Panc1 (cell line): Measurements from ENCODE around the gene FZR1. TPM values are rescaled to one million over a fixed set of nuclear protein-coding genes. Genes with fewer than 3 reads are reported as not detected.

Source experiments
- ATAC-seq: fragments of 200-7000 bp; cut with Tn5 transposase; 2 replicates; pipeline ENCODE4 v1.9.1; 2020; ENCODE audit warnings: mild to moderate bottlenecking, moderate library complexity
- BruUV-seq: library from RNA; stranded (reverse); fragments of 400-500 nt; replicated peaks from 2 replicates; lab custom pipeline; 2021; lab: Mats Ljungman, UMichigan
- CTCF ChIA-PET: fragments of 300-600 bp; sonication (Branson Sonifier 250); formaldehyde crosslinking; loops from one replicate; lab custom pipeline; 2022; ENCODE audit warnings: antibody characterized with exemption; lab: Charles Lee
- POLR2A ChIA-PET: fragments of 300-600 bp; sonication (Branson Sonifier 250); formaldehyde crosslinking; loops from one replicate; lab custom pipeline; 2022; ENCODE audit warnings: antibody characterized with exemption; lab: Charles Lee
- DNase-seq: peaks from one replicate; pipeline ENCODE4 v3.0.0-alpha.2; 2010; ENCODE audit warnings: low read depth, low spot score
- H3K27ac ChIP-seq: 2 replicates; pipeline ENCODE4 v1.5.1; 2011; ENCODE audit warnings: mild to moderate bottlenecking, low read length, inconsistent platforms
- H3K27me3 ChIP-seq: fragments of 200-500 bp; sonication (Bioruptor generic); 2 replicates; pipeline ENCODE4 v1.6.0; 2014; ENCODE audit warnings: low read length, inconsistent platforms; ENCODE audit not compliant: control insufficient read depth, insufficient read depth
- H3K36me3 ChIP-seq: fragments of 200-500 bp; sonication (Bioruptor generic); 2 replicates; pipeline ENCODE4 v1.5.1; 2014; ENCODE audit warnings: inconsistent platforms, mild to moderate bottlenecking, low read length, moderate library complexity; ENCODE audit not compliant: control insufficient read depth, insufficient read depth
- H3K4me1 ChIP-seq: 2 replicates; pipeline ENCODE4 v1.5.1; 2011; ENCODE audit warnings: inconsistent platforms, mild to moderate bottlenecking, low read length, moderate library complexity; ENCODE audit not compliant: control insufficient read depth, insufficient read depth
- H3K4me3 ChIP-seq, 2 experiments: 2 replicates each; pipeline ENCODE4 v1.5.1; 2011 to 2012; ENCODE audit warnings: low read depth in 2 of 2, low read length in 2 of 2, mild to moderate bottlenecking in 2 of 2, inconsistent platforms in 1 of 2, moderate library complexity in 1 of 2
- H3K9me3 ChIP-seq: fragments of 200-500 bp; sonication (Bioruptor generic); 2 replicates; pipeline ENCODE4 v1.5.1; 2014; ENCODE audit warnings: low read depth, mild to moderate bottlenecking, inconsistent platforms, low read length, moderate library complexity; ENCODE audit not compliant: control insufficient read depth, insufficient read depth
- CTCF ChIP-seq: fragments of 450-650 bp; IDR thresholded peaks from 2 replicates; pipeline ENCODE4 v1.5.1; 2017; ENCODE audit warnings: mild to moderate bottlenecking
- POLR2AphosphoS5 ChIP-seq: IDR thresholded peaks from 2 replicates; pipeline ENCODE4 v1.6.1; 2012; ENCODE audit warnings: mild to moderate bottlenecking, low read depth, low read length, moderate library complexity
- REST ChIP-seq, 2 experiments: IDR thresholded peaks; 2 replicates each; pipeline ENCODE4 v1.6.1; 2011 to 2012; ENCODE audit warnings: low read depth in 2 of 2, control low read depth in 1 of 2, low read length in 1 of 2, mild to moderate bottlenecking in 1 of 2, moderate library complexity in 1 of 2; ENCODE audit not compliant: insufficient read depth in 1 of 2
- SIN3A ChIP-seq: IDR thresholded peaks from 2 replicates; pipeline ENCODE4 v1.6.1; 2012; ENCODE audit warnings: low read depth, mild to moderate bottlenecking, low read length, moderate library complexity, borderline replicate concordance; ENCODE audit not compliant: insufficient read depth
- TCF7L2 ChIP-seq: IDR thresholded peaks from 2 replicates; pipeline ENCODE4 v1.6.1; 2011; ENCODE audit warnings: mild to moderate bottlenecking, low read depth, low read length, inconsistent platforms
- in situ Hi-C: cut with HindIII; loops from 2 replicates; pipeline ENCODE4 v1.10.0; 2016; ENCODE audit warnings: low sequenced_read_pairs, low pct_unique_long_range_greater_than_20kb
- intact Hi-C: fragments of 100-400 bp; cut with micrococcal nuclease; formaldehyde crosslinking; loops from one replicate; pipeline ENCODE4 v1.10.0; 2022; ENCODE audit not compliant: unreplicated experiment
- total RNA-seq: library from RNA; stranded (reverse); gene quantifications from one replicate; pipeline ENCODE4 v1.2.1, GENCODE V29; 2021; ENCODE audit not compliant: unreplicated experiment

FZR1 gene
- total RNA-seq, 1 experiment from 2014 or later: 48.7 TPM

GRCh38 chr19:3496392-3497273 is 9.5 kb upstream of the FZR1 start:
- BruUV-seq: no TSS peak

More at GRCh38 chr19:3496392-3497273, 9.5 kb upstream of the FZR1 start:
- Histone ChIP-seq H3K27ac (no peak overlapping the region), H3K9me3 (no peaks in the 10 kb centered on the region), H3K4me3 (no peak overlapping the region), H3K27me3 (no peaks in the 10 kb centered on the region), H3K36me3 (no peaks in the 10 kb centered on the region), H3K4me1 (no peaks in the 10 kb centered on the region)
- POLR2A ChIA-PET: no interaction called here
- in situ Hi-C loops (no loop called here), intact Hi-C loops (no loop called here)
- CTCF ChIA-PET: no interaction called here
- DNase-seq (no peak), ATAC-seq (no peak)
- no peak for TF ChIP-seq CTCF
- no peak for TF ChIP-seq TCF7L2
- no peak for TF ChIP-seq REST (IDR thresholded peaks at IDR 0.05; ENCODE audit: insufficient read depth in 1 of 2, low read depth in 2 of 2, low read length in 1 of 2)
- TF ChIP-seq POLR2AphosphoS5: no peak
- TF ChIP-seq SIN3A: no peak
